Fibroblast of lung (primary cell): ENCODE results near the gene SLC16A5. TPM values are rescaled to one million over a fixed set of nuclear protein-coding genes. Genes with fewer than 3 reads are reported as not detected.

Source experiments
- DNase-seq, 2 donors: peaks; one replicate each; pipeline versions ENCODE4 v3.0.0 to v3.0.0-alpha.2; 2010; ENCODE audit warnings: low read depth in 2 of 2
- H2AFZ ChIP-seq: 2 replicates; pipeline ENCODE4 v1.5.1; 2012; ENCODE audit warnings: low read length, control low read depth, inconsistent platforms
- H3K27ac ChIP-seq: 2 replicates; pipeline ENCODE4 v1.5.1; 2011; ENCODE audit warnings: low read length, control low read depth; ENCODE audit not compliant: insufficient read depth
- H3K27me3 ChIP-seq: 2 replicates; pipeline ENCODE4 v1.5.1; 2011; ENCODE audit warnings: mild to moderate bottlenecking, low read length; ENCODE audit not compliant: control insufficient read depth, insufficient read depth
- H3K36me3 ChIP-seq: 2 replicates; pipeline ENCODE4 v1.5.1; 2011; ENCODE audit warnings: low read length; ENCODE audit not compliant: control insufficient read depth, insufficient read depth
- H3K4me1 ChIP-seq: 2 replicates; pipeline ENCODE4 v1.5.1; 2011; ENCODE audit warnings: low read length; ENCODE audit not compliant: control insufficient read depth, insufficient read depth; ENCODE audit errors: extremely low read depth
- H3K4me2 ChIP-seq: 2 replicates; pipeline ENCODE4 v1.5.1; 2011; ENCODE audit warnings: low read length, control low read depth; ENCODE audit not compliant: insufficient read depth; ENCODE audit errors: extremely low read depth
- H3K4me3 ChIP-seq, 4 experiments: fragments of 200-600 bp in 1 of 4; sonication (generic) in 1 of 4; replicated peaks in 1 of 4; 2 replicates each; pipeline ENCODE4 v1.5.1; 2011 to 2016; ENCODE audit warnings: low read length in 4 of 4, low read depth in 3 of 4, mild to moderate bottlenecking in 3 of 4, control low read depth in 2 of 4, inconsistent platforms in 1 of 4, mixed read lengths in 1 of 4; ENCODE audit not compliant: insufficient read depth in 1 of 4; ENCODE audit errors: control extremely low read depth in 1 of 4
- H3K79me2 ChIP-seq: 2 replicates; pipeline ENCODE4 v1.5.1; 2012; ENCODE audit warnings: mild to moderate bottlenecking, low read length, inconsistent platforms; ENCODE audit not compliant: control insufficient read depth, insufficient read depth
- H3K9ac ChIP-seq: 2 replicates; pipeline ENCODE4 v1.5.1; 2011; ENCODE audit warnings: mild to moderate bottlenecking, low read length, control low read depth; ENCODE audit not compliant: insufficient read depth
- H3K9me3 ChIP-seq: 2 replicates; pipeline ENCODE4 v1.5.1; 2012; ENCODE audit warnings: low read depth, low read length; ENCODE audit not compliant: control insufficient read depth, insufficient read depth
- H4K20me1 ChIP-seq: 2 replicates; pipeline ENCODE4 v1.5.1; 2011; ENCODE audit warnings: low read length; ENCODE audit not compliant: control insufficient read depth, insufficient read depth; ENCODE audit errors: extremely low read depth
- CTCF ChIP-seq, 2 donors: IDR thresholded peaks in 1 of 2; conservative IDR thresholded peaks in 1 of 2; 1 replicate in 1 of 2; 2 replicates in 1 of 2; pipeline ENCODE4 v1.5.1; 2011 to 2012; ENCODE audit warnings: low read length in 2 of 2, control low read depth in 1 of 2, inconsistent platforms in 1 of 2, low read depth in 1 of 2, mild to moderate bottlenecking in 1 of 2
- EZH2 ChIP-seq: IDR thresholded peaks from 2 replicates; pipeline ENCODE4 v1.5.1; 2012; ENCODE audit warnings: low read length, control low read depth, mild to moderate bottlenecking; ENCODE audit errors: missing control alignments
- polyA plus RNA-seq, 2 donors: library from polyadenylated mRNA; depleted of rRNA in 1 of 2; stranded (reverse) in 1 of 2; unstranded in 1 of 2; fragments of >200 nt; gene quantifications; 2 replicates each; pipeline ENCODE4 v1.2.1, GENCODE V29; 2011 to 2012; ENCODE audit warnings: missing spikeins in 1 of 2
- total RNA-seq: library from RNA; depleted of rRNA; stranded (reverse); fragments of >200 nt; gene quantifications from 2 replicates; pipeline ENCODE4 v1.2.1, GENCODE V29; 2014

Gene SLC16A5
- total and polyA plus RNA-seq, 2 donors (not counting 1 experiment from before 2014, with no cell fraction given) = 1.5 to 8.4 TPM

- TF ChIP-seq CTCF (conservative IDR thresholded peaks at IDR 0.05 in 1 of 2, IDR thresholded peaks at IDR 0.05 in 1 of 2; ENCODE audit: low read depth in 1 of 2, low read length in 2 of 2) = no peak
- TF ChIP-seq EZH2 = no peak
- Histone ChIP-seq H3K9ac (no peak overlapping the region), H3K79me2 (no peaks in the 10 kb centered on the region)
These were observed 14.1 kb upstream of the SLC16A5 start for GRCh38 chr17:75073618-75074047.

GRCh38 chr17:75074532-75074931 lies 13.2 kb upstream of the SLC16A5 start:
- H3K9me3 ChIP-seq = no peaks in the 10 kb centered on the region
- no peak overlapping the region for H3K4me3 ChIP-seq
- no peak for DNase-seq
- peaks cover 20% of the 10 kb centered on the region for H3K4me1 ChIP-seq
- H3K27ac ChIP-seq = no peak overlapping the region
- H3K36me3 ChIP-seq = no peaks in the 10 kb centered on the region
- H3K79me2 ChIP-seq = no peaks in the 10 kb centered on the region
- H4K20me1 ChIP-seq = no peaks in the 10 kb centered on the region
- H3K27me3 ChIP-seq = no peaks in the 10 kb centered on the region
- H2AFZ ChIP-seq = no peak overlapping the region
- H3K4me2 ChIP-seq = no peak overlapping the region
- no peak overlapping the region for H3K9ac ChIP-seq
- TF ChIP-seq CTCF (conservative IDR thresholded peaks at IDR 0.05 in 1 of 2, IDR thresholded peaks at IDR 0.05 in 1 of 2; ENCODE audit: low read depth in 1 of 2, low read length in 2 of 2) (no peak), EZH2 (no peak)

More at GRCh38 chr17:75073618-75074047, 14.1 kb upstream of the SLC16A5 start:
- Histone ChIP-seq H3K4me1 (peaks cover 11% of the 10 kb centered on the region), H3K4me3 (no peak overlapping the region), H3K9me3 (no peaks in the 10 kb centered on the region), H2AFZ (no peak overlapping the region), H3K4me2 (no peak overlapping the region), H3K27ac (no peak overlapping the region), H3K36me3 (no peaks in the 10 kb centered on the region), H4K20me1 (no peaks in the 10 kb centered on the region), H3K27me3 (no peaks in the 10 kb centered on the region)
- DNase-seq = no peak

- DNase-seq = no peak
- H3K9me3 ChIP-seq = no peaks in the 10 kb centered on the region
- no peak overlapping the region for H3K27ac ChIP-seq
- peaks cover 21% of the 10 kb centered on the region for H3K4me1 ChIP-seq
- H3K4me3 ChIP-seq = no peak overlapping the region
- no peaks in the 10 kb centered on the region for H3K79me2 ChIP-seq
- H3K36me3 ChIP-seq = no peaks in the 10 kb centered on the region
- TF ChIP-seq CTCF (conservative IDR thresholded peaks at IDR 0.05 in 1 of 2, IDR thresholded peaks at IDR 0.05 in 1 of 2; ENCODE audit: low read depth in 1 of 2, low read length in 2 of 2) (no peak), EZH2 (no peak)
- H3K4me2 ChIP-seq = no peak overlapping the region
- H2AFZ ChIP-seq = no peak overlapping the region
- no peak overlapping the region for H3K9ac ChIP-seq
- H3K27me3 ChIP-seq = no peaks in the 10 kb centered on the region
- H4K20me1 ChIP-seq = no peaks in the 10 kb centered on the region
These were observed 12.0 kb upstream of the SLC16A5 start for GRCh38 chr17:75075597-75076336.
